Kidney glomerular epithelial cell (primary cell): ENCODE measurements around the gene ZNF330.
"Not testable (repeated sequence)": the region's sequence is repeated elsewhere in the genome, so short reads cannot be mapped to it uniquely, and the experiment has no call there.

Experiments used
- DNase-seq: peaks from one replicate; lab custom pipeline; 2025; lab: John Stamatoyannopoulos, UW

Gene ZNF330

GRCh38 chr4:141220691-141221659 is at the start of gene ZNF330:
ZNF330 (plus strand) TSS chr4:141220895; CDS start chr4:141222372, 1,477 bp downstream.
- DNase-seq = peak; percentile 90

GRCh38 chr4:141174457-141174856 is 46.2 kb upstream of the ZNF330 start:
- no peak for DNase-seq

- no peak for DNase-seq
Observed at GRCh38 chr4:141177171-141177570, 43.5 kb upstream of the ZNF330 start.

GRCh38 chr4:141179474-141180373 is 41.0 kb upstream of the ZNF330 start:
- DNase-seq = no peak

GRCh38 chr4:141180991-141181761 is 39.5 kb upstream of the ZNF330 start:
- peak; percentile 71 for DNase-seq

GRCh38 chr4:141183491-141183890 is 37.2 kb upstream of the ZNF330 start:
- DNase-seq = not testable (repeated sequence)

GRCh38 chr4:141192564-141192963 is 28.1 kb upstream of the ZNF330 start:
- DNase-seq = no peak

- no peak for DNase-seq
Observed at GRCh38 chr4:141193516-141194034, 27.1 kb upstream of the ZNF330 start.

- no peak for DNase-seq
Observed at GRCh38 chr4:141195095-141195707, 25.5 kb upstream of the ZNF330 start.

GRCh38 chr4:141196227-141196933 is 24.3 kb upstream of the ZNF330 start:
- DNase-seq = no peak

- DNase-seq = no peak
Observed at GRCh38 chr4:141207961-141208360, 12.7 kb upstream of the ZNF330 start.

- no peak for DNase-seq
Observed at GRCh38 chr4:141210168-141210567, 10.5 kb upstream of the ZNF330 start.

- no peak for DNase-seq
Observed at GRCh38 chr4:141213550-141213991, 7.1 kb upstream of the ZNF330 start.

GRCh38 chr4:141215030-141215429 is 5.7 kb upstream of the ZNF330 start:
- DNase-seq = no peak

- DNase-seq = no peak
Observed at GRCh38 chr4:141216002-141216761, 4.5 kb upstream of the ZNF330 start.

- peak; percentile 90 for DNase-seq
Observed at GRCh38 chr4:141220271-141220670, 424 bp upstream of the ZNF330 start.

- DNase-seq = no peak
Observed at GRCh38 chr4:141223418-141223817, 2.7 kb downstream of the ZNF330 start.

GRCh38 chr4:141227280-141227679 is 6.6 kb downstream of the ZNF330 start:
- DNase-seq = not testable (repeated sequence)

GRCh38 chr4:141229408-141230101 is 8.9 kb downstream of the ZNF330 start:
- DNase-seq = no peak
